Tibial nerve (tissue), 4 donors: ENCODE data around the gene IP6K1.

ENCODE experiments used
- CTCF ChIP-seq, 5 experiments: fragments of 200-600 bp in 3 of 5; fragments of 450-650 bp in 2 of 5; sonication (generic) in 3 of 5; IDR thresholded peaks; one replicate each; pipeline ENCODE4 v1.5.1; 2016 to 2019; ENCODE audit warnings: antibody characterized with exemption in 5 of 5, mild to moderate bottlenecking in 3 of 5, moderate library complexity in 2 of 5
- EP300 ChIP-seq, 2 donors: sonication (generic); formaldehyde crosslinking; IDR thresholded peaks; one replicate each; pipeline ENCODE4 v1.6.1; 2017; ENCODE audit warnings: antibody characterized with exemption in 2 of 2, mild to moderate bottlenecking in 1 of 2
- POLR2A ChIP-seq, 2 donors: fragments of 450-650 bp; IDR thresholded peaks; one replicate each; pipeline ENCODE4 v1.6.1; 2017; ENCODE audit warnings: antibody characterized with exemption in 2 of 2, mild to moderate bottlenecking in 2 of 2, moderate library complexity in 2 of 2

- TF ChIP-seq CTCF (IDR thresholded peaks at IDR 0.05): peak; percentile 65 to 83 (median 71)
- no peak for TF ChIP-seq EP300 (IDR thresholded peaks at IDR 0.05)
- TF ChIP-seq POLR2A (IDR thresholded peaks at IDR 0.05): no peak
Observed at GRCh38 chr3:49703443-49703927, 82.9 kb downstream of the IP6K1 start.
